A549 (cell line): ENCODE data around the gene RNH1.

Experiments
- CHD2 ChIP-seq: fragments of 150-350 bp; IDR thresholded peaks from 2 replicates; pipeline ENCODE4 v1.6.1; 2014; ENCODE audit warnings: low read length; ENCODE audit not compliant: partially characterized antibody
- CTCF ChIP-seq: fragments of >200 bp; sonication (Bioruptor Twin); formaldehyde crosslinking; IDR thresholded peaks from 3 replicates; pipeline ENCODE4 v1.5.1; 2016
- MYC ChIP-seq: IDR thresholded peaks from 2 replicates; pipeline ENCODE4 v1.6.1; 2012; ENCODE audit warnings: mild to moderate bottlenecking, inconsistent platforms, low read length, improper control_type of control experiment, borderline replicate concordance
- PHF8 ChIP-seq: fragments of 200-600 bp; sonication (generic); IDR thresholded peaks from 2 replicates; pipeline ENCODE4 v1.6.1; 2016; ENCODE audit warnings: low read depth, mild to moderate bottlenecking, antibody characterized with exemption, moderate library complexity, borderline replicate concordance
- POLR2A ChIP-seq: IDR thresholded peaks from 2 replicates; pipeline ENCODE4 v1.6.1; 2012; ENCODE audit warnings: mild to moderate bottlenecking, low read length
- RAD21 ChIP-seq, 2 experiments: fragments of >200 bp in 1 of 2; sonication (Bioruptor Twin) in 1 of 2; formaldehyde crosslinking in 1 of 2; IDR thresholded peaks in 1 of 2; conservative IDR thresholded peaks in 1 of 2; 2 replicates in 1 of 2; 3 replicates in 1 of 2; pipeline ENCODE4 v1.6.1; 2012 to 2018; ENCODE audit warnings: inconsistent platforms in 1 of 2
- REST ChIP-seq: fragments of 200-600 bp; sonication (generic); IDR thresholded peaks from 2 replicates; pipeline ENCODE4 v1.6.1; 2016; ENCODE audit warnings: antibody characterized with exemption, mild to moderate bottlenecking, moderate library complexity
- RFX5 ChIP-seq: fragments of 450-650 bp; IDR thresholded peaks from 2 replicates; pipeline ENCODE4 v1.7.1; 2014; ENCODE audit warnings: antibody characterized with exemption, mild to moderate bottlenecking, moderate library complexity
- USF2 ChIP-seq: fragments of 450-650 bp; IDR thresholded peaks from 2 replicates; pipeline ENCODE4 v1.6.1; 2014; ENCODE audit warnings: antibody characterized with exemption
- ZFP36 ChIP-seq: fragments of 450-650 bp; IDR thresholded peaks from 2 replicates; pipeline ENCODE4 v1.6.1; 2014; ENCODE audit warnings: borderline replicate concordance; ENCODE audit not compliant: partially characterized antibody

- TF ChIP-seq RFX5: no peak
- no peak for TF ChIP-seq RAD21 (conservative IDR thresholded peaks at IDR 0.05 in 1 of 2, IDR thresholded peaks at IDR 0.05 in 1 of 2)
- no peak for TF ChIP-seq CTCF
- TF ChIP-seq POLR2A: no peak
- no peak for TF ChIP-seq USF2
- TF ChIP-seq PHF8: no peak
- TF ChIP-seq MYC: no peak
- TF ChIP-seq CHD2: no peak
- TF ChIP-seq ZFP36: no peak
- TF ChIP-seq REST: no peak
Measured at GRCh38 chr11:529728-530411, 22.8 kb upstream of the RNH1 start.
